Colon (tissue), 2 donors: Measurements from ENCODE around the gene UNC5C.

Experiments used
- FAIRE-seq: peaks from 2 replicates; lab custom pipeline; 2012; peaks lifted over from hg19 to GRCh38; lab: Jason Lieb, UNC
- donor health status: control.
- donor health status: control.

The UNC5C gene

GRCh38 chr4:95522682-95523530 is 25.9 kb downstream of the UNC5C start:
- no peak for FAIRE-seq

GRCh38 chr4:95517576-95518345 is 31.0 kb downstream of the UNC5C start:
- no peak for FAIRE-seq

- no peak for FAIRE-seq
Measured at GRCh38 chr4:95516528-95517017, 32.2 kb downstream of the UNC5C start.

GRCh38 chr4:95515589-95515988 is 33.2 kb downstream of the UNC5C start:
- no peak for FAIRE-seq

- FAIRE-seq: no peak
Measured at GRCh38 chr4:95513022-95513421, 35.8 kb downstream of the UNC5C start.

GRCh38 chr4:95511477-95511876 is 37.3 kb downstream of the UNC5C start:
- FAIRE-seq: no peak

- no peak for FAIRE-seq
Measured at GRCh38 chr4:95510877-95511276, 37.9 kb downstream of the UNC5C start.

GRCh38 chr4:95510145-95510544 is 38.6 kb downstream of the UNC5C start:
- peak; percentile 49 for FAIRE-seq

GRCh38 chr4:95508421-95508820 is 40.4 kb downstream of the UNC5C start:
- FAIRE-seq: no peak

- FAIRE-seq: no peak
Measured at GRCh38 chr4:95507561-95507960, 41.2 kb downstream of the UNC5C start.

- FAIRE-seq: no peak
Measured at GRCh38 chr4:95507147-95507546, 41.6 kb downstream of the UNC5C start.

GRCh38 chr4:95506264-95506663 is 42.5 kb downstream of the UNC5C start:
- no peak for FAIRE-seq

GRCh38 chr4:95505799-95506198 is 43.0 kb downstream of the UNC5C start:
- no peak for FAIRE-seq

- FAIRE-seq: no peak
Measured at GRCh38 chr4:95505151-95505550, 43.6 kb downstream of the UNC5C start.

GRCh38 chr4:95504501-95504900 is 44.3 kb downstream of the UNC5C start:
- FAIRE-seq: no peak

GRCh38 chr4:95500361-95500760 is 48.4 kb downstream of the UNC5C start:
- no peak for FAIRE-seq

- no peak for FAIRE-seq
Measured at GRCh38 chr4:95499291-95499696, 49.5 kb downstream of the UNC5C start.

GRCh38 chr4:95494186-95494585 is 54.6 kb downstream of the UNC5C start:
- no peak for FAIRE-seq

GRCh38 chr4:95478679-95479078 is 70.1 kb downstream of the UNC5C start:
- FAIRE-seq: no peak

- FAIRE-seq: no peak
Measured at GRCh38 chr4:95476121-95476520, 72.7 kb downstream of the UNC5C start.

GRCh38 chr4:95472534-95472933 is 76.2 kb downstream of the UNC5C start:
- no peak for FAIRE-seq

GRCh38 chr4:95470622-95471021 is 78.2 kb downstream of the UNC5C start:
- no peak for FAIRE-seq

- no peak for FAIRE-seq
Measured at GRCh38 chr4:95469617-95470016, 79.2 kb downstream of the UNC5C start.
